ENCODE data around the gene GPX7.

GRCh38 chr1:52552505-52553361 lies 49.4 kb upstream of the GPX7 start, which contains the start of gene TUT4:
- no peak; the same call in 1 of the 2 replicates for TF ChIP-seq CTCF (IDR thresholded peaks at IDR 0.05)
- TF ChIP-seq ZFX (IDR thresholded peaks at IDR 0.05; ENCODE audit: borderline replicate concordance): no peak
